Esophagus squamous epithelium (tissue), 4 donors: ENCODE data around the gene ANKS1A.

Source experiments
- POLR2A ChIP-seq, 4 donors: fragments of 450-650 bp; IDR thresholded peaks; one replicate each; pipeline ENCODE4 v1.6.1; 2017; ENCODE audit warnings: antibody characterized with exemption in 4 of 4, mild to moderate bottlenecking in 4 of 4, moderate library complexity in 3 of 4
- TF ChIP-seq, protein P1 (sequence below), 6 experiments: fragments of 450-650 bp in 4 of 6; fragments of 200-600 bp in 2 of 6; sonication (generic) in 2 of 6; IDR thresholded peaks; one replicate each; pipeline ENCODE4 v1.5.1; 2016 to 2019; ENCODE audit warnings: antibody characterized with exemption in 6 of 6, mild to moderate bottlenecking in 4 of 6, moderate library complexity in 4 of 6

DNA sequence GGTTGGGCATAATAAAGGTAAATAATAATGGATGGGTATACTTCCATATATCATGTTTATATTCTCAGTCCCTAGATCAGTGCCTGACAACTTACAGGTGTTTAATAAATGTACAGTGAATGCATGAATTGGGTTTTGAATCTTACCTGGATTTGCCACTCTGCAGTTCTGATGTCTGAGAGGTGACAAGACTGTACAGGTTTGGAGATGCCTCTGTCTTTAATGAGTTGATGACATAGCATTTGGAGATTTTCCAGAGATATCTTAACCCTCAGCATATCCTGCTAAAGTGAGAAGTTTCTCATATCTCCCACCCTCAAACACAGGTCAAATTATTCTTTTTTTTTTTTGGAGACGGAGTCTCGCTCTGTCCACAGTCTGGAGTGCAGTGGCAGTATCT lies 2.2 kb downstream of the ANKS1A start:
- TF ChIP-seq POLR2A (IDR thresholded peaks at IDR 0.05) = no peak
- TF ChIP-seq, protein P1, sequence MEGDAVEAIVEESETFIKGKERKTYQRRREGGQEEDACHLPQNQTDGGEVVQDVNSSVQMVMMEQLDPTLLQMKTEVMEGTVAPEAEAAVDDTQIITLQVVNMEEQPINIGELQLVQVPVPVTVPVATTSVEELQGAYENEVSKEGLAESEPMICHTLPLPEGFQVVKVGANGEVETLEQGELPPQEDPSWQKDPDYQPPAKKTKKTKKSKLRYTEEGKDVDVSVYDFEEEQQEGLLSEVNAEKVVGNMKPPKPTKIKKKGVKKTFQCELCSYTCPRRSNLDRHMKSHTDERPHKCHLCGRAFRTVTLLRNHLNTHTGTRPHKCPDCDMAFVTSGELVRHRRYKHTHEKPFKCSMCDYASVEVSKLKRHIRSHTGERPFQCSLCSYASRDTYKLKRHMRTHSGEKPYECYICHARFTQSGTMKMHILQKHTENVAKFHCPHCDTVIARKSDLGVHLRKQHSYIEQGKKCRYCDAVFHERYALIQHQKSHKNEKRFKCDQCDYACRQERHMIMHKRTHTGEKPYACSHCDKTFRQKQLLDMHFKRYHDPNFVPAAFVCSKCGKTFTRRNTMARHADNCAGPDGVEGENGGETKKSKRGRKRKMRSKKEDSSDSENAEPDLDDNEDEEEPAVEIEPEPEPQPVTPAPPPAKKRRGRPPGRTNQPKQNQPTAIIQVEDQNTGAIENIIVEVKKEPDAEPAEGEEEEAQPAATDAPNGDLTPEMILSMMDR (IDR thresholded peaks at IDR 0.05) = no peak
